ENCODE data around the gene SRPK2.

The SRPK2 gene

DNA sequence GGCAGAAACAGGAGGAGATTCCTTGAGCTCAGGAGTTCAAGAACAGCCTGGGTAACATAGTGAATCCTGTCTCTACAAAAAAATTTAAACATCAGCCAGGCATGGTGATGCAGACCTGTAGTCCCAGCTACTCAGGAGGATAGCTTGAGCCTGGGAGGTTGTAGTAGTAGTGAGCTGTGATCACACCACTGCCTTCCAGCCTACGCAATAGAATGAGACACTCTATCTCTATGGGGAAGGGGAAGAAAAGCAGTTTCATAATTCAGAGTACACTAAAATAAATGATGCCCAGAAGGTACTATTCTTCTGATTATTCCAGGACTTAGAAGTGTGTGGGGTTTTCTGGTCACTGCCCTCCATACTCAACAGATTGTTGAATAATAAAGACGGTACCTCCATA, 197.4 kb downstream of the SRPK2 start:
- no peak for DNase-seq (ENCODE audit: low spot score)

- no peak for DNase-seq (ENCODE audit: low spot score)
Measured at GRCh38 chr7:105189859-105190492, 198.7 kb downstream of the SRPK2 start.

DNA sequence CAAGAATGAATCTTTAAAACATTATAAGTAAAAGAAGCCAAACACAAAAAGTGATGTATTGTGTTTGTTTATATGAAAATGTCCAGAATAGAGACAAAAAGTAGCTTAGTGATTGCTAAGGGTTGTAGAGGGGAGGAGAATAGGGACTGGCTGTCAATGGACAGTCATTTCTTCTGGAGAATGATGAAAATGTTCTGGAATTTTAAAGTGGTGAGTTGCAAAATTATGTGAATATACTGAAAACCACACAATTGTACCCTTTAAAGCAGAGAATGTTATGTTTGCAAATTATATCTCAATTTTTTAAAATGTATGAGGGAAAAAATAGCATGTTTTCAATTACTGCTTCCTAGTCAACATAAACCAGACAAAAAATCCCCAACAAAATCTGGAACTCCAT, 200.5 kb downstream of the SRPK2 start:
- DNase-seq (ENCODE audit: low spot score), result no peak

- no peak for DNase-seq (ENCODE audit: low spot score)
Measured at GRCh38 chr7:105187302-105188169, 201.2 kb downstream of the SRPK2 start.

GRCh38 chr7:105185290-105186010, 203.3 kb downstream of the SRPK2 start:
- no peak for DNase-seq (ENCODE audit: low spot score)

GRCh38 chr7:105180002-105180401, 208.7 kb downstream of the SRPK2 start:
- no peak for DNase-seq (ENCODE audit: low spot score)

DNA sequence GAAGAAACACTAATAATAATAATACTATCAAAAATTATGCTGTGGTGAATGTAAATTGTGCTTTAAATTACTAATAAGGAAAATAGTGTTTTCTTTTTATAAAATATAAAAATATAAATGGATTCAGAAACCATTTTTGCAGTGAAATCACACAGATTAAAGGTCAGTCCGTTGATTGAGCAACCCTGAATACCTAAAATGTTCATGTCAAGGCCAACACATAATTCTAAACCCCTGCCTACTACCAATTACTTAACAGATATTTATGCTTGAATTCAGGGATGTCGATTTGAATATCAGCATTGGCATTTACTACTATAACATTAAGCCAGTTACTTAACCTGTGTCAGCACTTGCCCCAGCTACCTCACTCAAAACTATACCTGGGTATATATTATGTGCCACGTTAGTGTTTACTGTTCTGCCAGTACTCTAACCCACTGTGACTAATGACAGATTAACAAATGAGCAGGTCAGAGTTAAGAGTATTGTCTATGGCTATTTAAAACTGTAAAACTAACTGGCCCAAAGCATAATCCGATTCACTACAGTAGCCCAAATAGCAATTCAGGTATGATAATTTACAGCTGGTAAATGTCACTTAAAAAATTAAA, 209.7 kb downstream of the SRPK2 start:
- DNase-seq (ENCODE audit: low spot score), result no peak

- no peak for DNase-seq (ENCODE audit: low spot score)
Measured at GRCh38 chr7:105178177-105178576, 210.5 kb downstream of the SRPK2 start.

GRCh38 chr7:105177026-105177425, 211.7 kb downstream of the SRPK2 start:
- no peak for DNase-seq (ENCODE audit: low spot score)

- DNase-seq (ENCODE audit: low spot score), result no peak
Measured at GRCh38 chr7:105173586-105173985, 215.1 kb downstream of the SRPK2 start.

GRCh38 chr7:105164751-105165150, 224.0 kb downstream of the SRPK2 start:
- DNase-seq (ENCODE audit: low spot score), result no peak

GRCh38 chr7:105163718-105164117, 225.0 kb downstream of the SRPK2 start:
- DNase-seq (ENCODE audit: low spot score), result no peak

- DNase-seq (ENCODE audit: low spot score), result no peak
Measured at GRCh38 chr7:105161366-105161765, 227.4 kb downstream of the SRPK2 start.

- DNase-seq (ENCODE audit: low spot score), result no peak
Measured at GRCh38 chr7:105157278-105157677, 231.4 kb downstream of the SRPK2 start.

DNA sequence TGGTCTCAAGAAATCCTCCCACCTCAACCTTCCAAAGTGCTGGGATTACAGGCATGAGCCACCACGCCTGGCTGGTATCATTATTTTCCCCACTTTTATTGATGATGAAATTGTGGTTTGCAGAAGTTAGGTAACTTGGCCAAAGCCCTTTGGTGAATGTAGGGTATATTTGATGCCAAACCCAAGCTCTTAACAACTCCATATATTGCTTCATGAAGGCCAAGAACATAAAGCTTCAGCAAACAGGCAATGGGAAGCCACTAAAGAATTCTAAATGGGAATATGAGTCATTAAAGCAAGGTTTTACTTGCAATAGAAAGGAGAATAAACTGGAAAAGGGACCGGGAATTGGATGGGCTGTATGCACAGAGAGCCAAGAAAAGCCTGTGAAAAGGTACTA, 232.0 kb downstream of the SRPK2 start:
- DNase-seq (ENCODE audit: low spot score), result no peak

DNA sequence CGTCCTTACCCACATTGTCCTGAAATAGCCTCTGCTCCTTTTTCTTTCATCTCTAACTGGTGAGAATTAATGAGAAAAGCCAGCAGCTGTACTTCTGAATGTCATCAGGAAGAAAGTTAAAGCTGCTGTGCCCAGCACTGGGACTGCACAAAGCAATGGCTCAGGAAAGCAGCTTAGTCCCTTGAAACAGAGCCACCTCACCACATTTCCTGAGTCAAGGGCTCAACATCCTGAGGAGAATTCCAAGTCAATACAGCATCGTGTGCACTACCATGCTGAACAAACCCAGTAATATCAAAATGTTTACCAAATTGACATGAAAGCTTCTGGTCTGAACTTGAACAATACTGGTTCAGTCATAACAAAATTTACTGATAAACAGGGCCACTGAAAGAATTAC, 234.6 kb downstream of the SRPK2 start:
- no peak for DNase-seq (ENCODE audit: low spot score)

DNA sequence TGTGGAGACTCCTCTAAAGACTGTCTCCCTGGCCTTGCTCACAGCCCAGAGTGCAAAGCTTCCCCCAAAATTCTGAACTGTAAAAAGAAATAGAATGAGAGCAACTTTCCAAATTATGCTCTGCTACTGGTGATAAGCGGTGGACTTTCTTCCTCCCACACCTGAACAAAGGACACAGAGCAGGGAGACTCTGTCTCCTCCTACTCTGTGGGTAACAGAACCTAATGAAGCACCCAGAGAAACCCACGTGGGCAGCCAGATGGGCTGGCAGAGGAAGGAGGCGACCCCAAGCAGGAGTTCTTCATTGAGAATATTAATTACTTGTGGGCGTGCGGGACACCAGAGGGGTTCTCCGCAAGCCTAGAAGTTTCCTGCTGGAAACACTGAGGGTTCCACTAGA, 235.2 kb downstream of the SRPK2 start:
- no peak for DNase-seq (ENCODE audit: low spot score)

- DNase-seq (ENCODE audit: low spot score), result no peak
Measured at GRCh38 chr7:105151152-105151551, 237.6 kb downstream of the SRPK2 start.

GRCh38 chr7:105149827-105150226, 238.9 kb downstream of the SRPK2 start:
- DNase-seq (ENCODE audit: low spot score), result no peak

- no peak for DNase-seq (ENCODE audit: low spot score)
Measured at GRCh38 chr7:105141068-105141467, 247.7 kb downstream of the SRPK2 start.

- DNase-seq (ENCODE audit: low spot score), result no peak
Measured at GRCh38 chr7:105139381-105139780, 249.3 kb downstream of the SRPK2 start.

GRCh38 chr7:105137898-105138297, 250.8 kb downstream of the SRPK2 start:
- DNase-seq (ENCODE audit: low spot score), result no peak

GRCh38 chr7:105136221-105136620, 252.5 kb downstream of the SRPK2 start:
- DNase-seq (ENCODE audit: low spot score), result no peak

Measured in CD4-positive, alpha-beta T cell treated with Interleukin-6 at 100 ng/mL for 8 hours (primary cell).